HEK293 (cell line): Measurements from ENCODE around the gene EFHC1.

Experiments used
- CTCF ChIA-PET: fragments of 350-600 bp; formaldehyde crosslinking; extraction: SDS; loops from one replicate; lab custom pipeline; 2021; ENCODE audit warnings: antibody characterized with exemption; lab: Yijun Ruan, JAX
- POLR2A ChIA-PET: fragments of 300-600 bp; formaldehyde crosslinking; extraction: SDS; loops from one replicate; lab custom pipeline; 2020; ENCODE audit warnings: antibody characterized with exemption, inconsistent platforms; lab: Yijun Ruan, JAX
- H3K27ac ChIP-seq: fragments of 200-500 bp; sonication (Bioruptor generic); 2 replicates; pipeline ENCODE4 v1.5.1; 2014; ENCODE audit warnings: low read depth, low read length, control low read depth, inconsistent platforms; ENCODE audit errors: extremely low read depth
- H3K36me3 ChIP-seq, 2 experiments: fragments of 200-500 bp in 1 of 2; sonication (Bioruptor generic) in 1 of 2; 1 replicate in 1 of 2; 2 replicates in 1 of 2; pipeline ENCODE4 v1.5.1; 2014 to 2017; ENCODE audit warnings: inconsistent platforms in 2 of 2, low read length in 2 of 2; ENCODE audit not compliant: control insufficient read depth in 2 of 2, insufficient read depth in 1 of 2
- H3K4me1 ChIP-seq: fragments of 200-500 bp; sonication (Bioruptor generic); 2 replicates; pipeline ENCODE4 v1.5.1; 2014; ENCODE audit warnings: mild to moderate bottlenecking, low read length, inconsistent platforms; ENCODE audit not compliant: control insufficient read depth, insufficient read depth
- H3K4me3 ChIP-seq: 2 replicates; pipeline ENCODE4 v1.5.1; 2011; ENCODE audit warnings: low read depth, mild to moderate bottlenecking, control low read depth, low read length, moderate library complexity
- H3K9me3 ChIP-seq: fragments of 200-500 bp; sonication (Bioruptor generic); 2 replicates; pipeline ENCODE4 v1.5.1; 2014; ENCODE audit warnings: low read depth, low read length, inconsistent platforms; ENCODE audit not compliant: control insufficient read depth, insufficient read depth
- GFI1B ChIP-seq: fragments of 450-650 bp; formaldehyde crosslinking; IDR thresholded peaks from 2 replicates; pipeline ENCODE4 v1.5.1; 2016; ENCODE audit warnings: missing biosample characterization, missing genetic modification characterization
- KLF7 ChIP-seq: fragments of 450-650 bp; formaldehyde crosslinking; IDR thresholded peaks from 2 replicates; pipeline ENCODE4 v1.5.1; 2016; ENCODE audit warnings: missing biosample characterization, missing genetic modification characterization, borderline replicate concordance
- SCRT2 ChIP-seq: fragments of 450-650 bp; formaldehyde crosslinking; IDR thresholded peaks from 2 replicates; pipeline ENCODE4 v1.5.1; 2016; ENCODE audit warnings: missing biosample characterization, missing genetic modification characterization
- YY1 ChIP-seq: fragments of 450-650 bp; formaldehyde crosslinking; IDR thresholded peaks from 2 replicates; pipeline ENCODE4 v1.5.1; 2018; ENCODE audit warnings: missing biosample characterization, missing genetic modification characterization
- ZBTB17 ChIP-seq: fragments of 450-650 bp; formaldehyde crosslinking; IDR thresholded peaks from 2 replicates; pipeline ENCODE4 v1.5.1; 2016; ENCODE audit warnings: missing biosample characterization, missing genetic modification characterization
- ZBTB21 ChIP-seq: fragments of 450-650 bp; formaldehyde crosslinking; IDR thresholded peaks from 2 replicates; pipeline ENCODE4 v1.5.1; 2017; ENCODE audit warnings: missing biosample characterization, missing genetic modification characterization
- ZBTB8A ChIP-seq: fragments of 450-650 bp; formaldehyde crosslinking; IDR thresholded peaks from 2 replicates; pipeline ENCODE4 v1.5.1; 2016; ENCODE audit warnings: missing biosample characterization, missing genetic modification characterization
- ZIC2 ChIP-seq: fragments of 450-650 bp; formaldehyde crosslinking; IDR thresholded peaks from 2 replicates; pipeline ENCODE4 v1.5.1; 2016; ENCODE audit warnings: missing biosample characterization, missing genetic modification characterization
- ZNF16 ChIP-seq: fragments of 450-650 bp; formaldehyde crosslinking; IDR thresholded peaks from 2 replicates; pipeline ENCODE4 v1.5.1; 2016; ENCODE audit warnings: low read depth, missing biosample characterization, missing genetic modification characterization
- ZNF184 ChIP-seq: fragments of 450-650 bp; IDR thresholded peaks from 2 replicates; pipeline ENCODE4 v1.5.1; 2018; ENCODE audit warnings: missing biosample characterization, mild to moderate bottlenecking, missing genetic modification characterization
- ZNF292 ChIP-seq: fragments of 450-650 bp; formaldehyde crosslinking; IDR thresholded peaks from 2 replicates; pipeline ENCODE4 v1.5.1; 2016; ENCODE audit warnings: low read depth, missing biosample characterization, missing genetic modification characterization, borderline replicate concordance
- ZNF335 ChIP-seq: fragments of 450-650 bp; formaldehyde crosslinking; conservative IDR thresholded peaks from 2 replicates; pipeline ENCODE4 v1.5.1; 2016; ENCODE audit warnings: missing biosample characterization, missing genetic modification characterization
- ZNF426 ChIP-seq: fragments of 450-650 bp; formaldehyde crosslinking; IDR thresholded peaks from 2 replicates; pipeline ENCODE4 v1.5.1; 2017; ENCODE audit warnings: missing biosample characterization, missing genetic modification characterization, mild to moderate bottlenecking, inconsistent platforms, moderate library complexity
- ZNF488 ChIP-seq: fragments of 450-650 bp; formaldehyde crosslinking; IDR thresholded peaks from 2 replicates; pipeline ENCODE4 v1.5.1; 2016; ENCODE audit warnings: missing biosample characterization, missing genetic modification characterization
- ZNF501 ChIP-seq: fragments of 450-650 bp; formaldehyde crosslinking; IDR thresholded peaks from 2 replicates; pipeline ENCODE4 v1.5.1; 2016; ENCODE audit warnings: missing biosample characterization, missing genetic modification characterization
- ZNF513 ChIP-seq: fragments of 450-650 bp; IDR thresholded peaks from 2 replicates; pipeline ENCODE4 v1.5.1; 2018; ENCODE audit warnings: missing biosample characterization, missing genetic modification characterization
- ZNF548 ChIP-seq: fragments of 450-650 bp; formaldehyde crosslinking; IDR thresholded peaks from 2 replicates; pipeline ENCODE4 v1.5.1; 2016; ENCODE audit warnings: missing biosample characterization, missing genetic modification characterization
- ZNF596 ChIP-seq: fragments of 450-650 bp; IDR thresholded peaks from 2 replicates; pipeline ENCODE4 v1.5.0; 2018; ENCODE audit warnings: missing biosample characterization, mild to moderate bottlenecking, missing genetic modification characterization, moderate library complexity
- ZNF639 ChIP-seq: fragments of 450-650 bp; formaldehyde crosslinking; IDR thresholded peaks from 2 replicates; pipeline ENCODE4 v1.5.1; 2016; ENCODE audit warnings: missing biosample characterization, missing genetic modification characterization
- ZNF670 ChIP-seq: fragments of 450-650 bp; formaldehyde crosslinking; IDR thresholded peaks from 2 replicates; pipeline ENCODE4 v1.5.1; 2016; ENCODE audit warnings: missing biosample characterization, missing genetic modification characterization, low read depth
- ZNF701 ChIP-seq: fragments of 450-650 bp; formaldehyde crosslinking; IDR thresholded peaks from 2 replicates; pipeline ENCODE4 v1.5.1; 2016; ENCODE audit warnings: missing biosample characterization, missing genetic modification characterization
- ZNF76 ChIP-seq: fragments of 450-650 bp; formaldehyde crosslinking; IDR thresholded peaks from 2 replicates; pipeline ENCODE4; 2016; ENCODE audit warnings: low read depth, missing biosample characterization, missing genetic modification characterization, borderline replicate concordance

EFHC1 gene

GRCh38 chr6:52545406-52546119 is 125.4 kb downstream of the EFHC1 start:
- CTCF ChIA-PET, result interaction anchor here (0.5 to 1.7 kb wide), 4 partner anchors 11 to 107 kb away, joined by 3 to 5 read pairs (median 4); no protein-coding TSS in a partner anchor
- TF ChIP-seq ZNF16 (tag by site-specific recombination) (peak; percentile 78), ZNF639 (tag by site-specific recombination) (no peak)
- TF ChIP-seq, all 188 proteins: peak for 1
- POLR2A ChIA-PET, result no interaction called here
- no peaks in the 10 kb centered on the region for H3K36me3 ChIP-seq
- peaks cover 25% of the 10 kb centered on the region for H3K4me1 ChIP-seq
- H3K9me3 ChIP-seq, result no peaks in the 10 kb centered on the region
- no peak overlapping the region for H3K4me3 ChIP-seq
- no peak overlapping the region for H3K27ac ChIP-seq

GRCh38 chr6:52546192-52546591 is 126.0 kb downstream of the EFHC1 start:
- Histone ChIP-seq H3K4me3 (no peak overlapping the region), H3K4me1 (peaks cover 30% of the 10 kb centered on the region), H3K27ac (no peak overlapping the region), H3K9me3 (no peaks in the 10 kb centered on the region), H3K36me3 (no peaks in the 10 kb centered on the region)
- POLR2A ChIA-PET, result no interaction called here
- CTCF ChIA-PET, result interaction anchor here (0.7 kb wide), 1 partner anchor 65 kb away, joined by 5 read pairs; no protein-coding TSS in a partner anchor
- TF ChIP-seq ZBTB8A (tag by site-specific recombination) (no peak), SCRT2 (tag by site-specific recombination) (no peak), ZBTB17 (tag by site-specific recombination) (no peak), ZNF670 (tag by site-specific recombination) (no peak), ZNF335 (tag by site-specific recombination) (no peak), ZBTB21 (tag by site-specific recombination) (no peak), ZNF184 (tag by site-specific recombination) (no peak), ZNF76 (tag by site-specific recombination) (no peak), GFI1B (no peak), ZNF292 (tag by site-specific recombination) (no peak), ZNF488 (tag by site-specific recombination) (no peak), ZNF426 (tag by site-specific recombination) (no peak), YY1 (no peak), ZNF701 (tag by site-specific recombination) (no peak), ZNF548 (tag by site-specific recombination) (no peak), KLF7 (no peak), ZNF596 (tag by site-specific recombination) (no peak), ZNF513 (no peak), ZIC2 (tag by site-specific recombination) (no peak), ZNF501 (tag by site-specific recombination) (no peak)
